Upper lobe of left lung (tissue), 6 donors: ENCODE data around the gene UVSSA. TPM values are rescaled to one million over a fixed set of nuclear protein-coding genes. Genes with fewer than 3 reads are reported as not detected.

ENCODE experiments used
- ATAC-seq, 2 donors: fragments of 200-7000 bp; cut with Tn5 transposase; one replicate each; pipeline ENCODE4 v1.9.1; 2022; ENCODE audit warnings: mild to moderate bottlenecking in 2 of 2, moderate library complexity in 2 of 2; ENCODE audit not compliant: low FRiP score in 2 of 2
- DNase-seq, 2 donors: peaks; one replicate each; pipeline ENCODE4 v3.0.0-alpha.2; 2019 to 2020
- H3K27ac ChIP-seq, 4 donors: fragments of 200-600 bp; sonication (generic); one replicate each; pipeline ENCODE4 v1.5.1; 2016 to 2019
- H3K27me3 ChIP-seq, 4 donors: fragments of 200-600 bp; sonication (generic); one replicate each; pipeline ENCODE4 v1.5.1; 2017 to 2019
- H3K36me3 ChIP-seq, 4 donors: fragments of 200-600 bp; sonication (generic); one replicate each; pipeline ENCODE4 v1.5.1; 2016 to 2019
- H3K4me1 ChIP-seq, 4 donors: fragments of 200-600 bp; sonication (generic); one replicate each; pipeline ENCODE4 v1.5.1; 2018 to 2019
- H3K4me3 ChIP-seq, 4 donors: fragments of 200-600 bp; sonication (generic); one replicate each; pipeline ENCODE4 v1.5.1; 2017 to 2019; ENCODE audit warnings: mild to moderate bottlenecking in 2 of 4, moderate library complexity in 1 of 4
- H3K9me3 ChIP-seq, 4 donors: fragments of 200-600 bp; sonication (generic); one replicate each; pipeline ENCODE4 v1.5.1; 2018 to 2019
- EP300 ChIP-seq, 4 donors: sonication (generic); formaldehyde crosslinking; IDR thresholded peaks; one replicate each; pipeline ENCODE4 v1.5.1; 2017; ENCODE audit warnings: antibody characterized with exemption in 4 of 4, control low read depth in 2 of 4
- POLR2A ChIP-seq, 4 donors: fragments of 450-650 bp; IDR thresholded peaks; one replicate each; pipeline ENCODE4 v1.5.1; 2016 to 2017; ENCODE audit warnings: antibody characterized with exemption in 4 of 4, mild to moderate bottlenecking in 2 of 4
- POLR2AphosphoS5 ChIP-seq, 2 donors: sonication (generic); formaldehyde crosslinking; IDR thresholded peaks; one replicate each; pipeline ENCODE4 v1.5.1; 2017; ENCODE audit warnings: antibody characterized with exemption in 2 of 2
- WGBS, 2 donors: methylation state at CpG; one replicate each; pipeline ENCODE4 v1.1.5; 2017 to 2018; 5-methylcytosine and 5-hydroxymethylcytosine counted together
- total RNA-seq, 6 donors: library from RNA; depleted of rRNA in 4 of 6; stranded (reverse); fragments of >200 nt in 4 of 6; gene quantifications; one replicate each; pipeline versions ENCODE4 v1.1.0 to v1.2.1, GENCODE V29; 2016 to 2021
- TF ChIP-seq, protein P1 (sequence below), 6 experiments: fragments of 450-650 bp in 4 of 6; fragments of 200-600 bp in 2 of 6; sonication (generic) in 2 of 6; IDR thresholded peaks; one replicate each; pipeline ENCODE4 v1.5.1; 2016 to 2019; ENCODE audit warnings: antibody characterized with exemption in 6 of 6
- donor health status: DM: no; HTN: no; CAD: no; lungs with moderate emphysema.
- donor health status: DM: no; HTN: yes; CAD: no; lungs with severe emphysema.

Gene UVSSA
- total RNA-seq, 6 donors from 2014 or later, result 15.2 to 138 (median 46.5) TPM

DNA sequence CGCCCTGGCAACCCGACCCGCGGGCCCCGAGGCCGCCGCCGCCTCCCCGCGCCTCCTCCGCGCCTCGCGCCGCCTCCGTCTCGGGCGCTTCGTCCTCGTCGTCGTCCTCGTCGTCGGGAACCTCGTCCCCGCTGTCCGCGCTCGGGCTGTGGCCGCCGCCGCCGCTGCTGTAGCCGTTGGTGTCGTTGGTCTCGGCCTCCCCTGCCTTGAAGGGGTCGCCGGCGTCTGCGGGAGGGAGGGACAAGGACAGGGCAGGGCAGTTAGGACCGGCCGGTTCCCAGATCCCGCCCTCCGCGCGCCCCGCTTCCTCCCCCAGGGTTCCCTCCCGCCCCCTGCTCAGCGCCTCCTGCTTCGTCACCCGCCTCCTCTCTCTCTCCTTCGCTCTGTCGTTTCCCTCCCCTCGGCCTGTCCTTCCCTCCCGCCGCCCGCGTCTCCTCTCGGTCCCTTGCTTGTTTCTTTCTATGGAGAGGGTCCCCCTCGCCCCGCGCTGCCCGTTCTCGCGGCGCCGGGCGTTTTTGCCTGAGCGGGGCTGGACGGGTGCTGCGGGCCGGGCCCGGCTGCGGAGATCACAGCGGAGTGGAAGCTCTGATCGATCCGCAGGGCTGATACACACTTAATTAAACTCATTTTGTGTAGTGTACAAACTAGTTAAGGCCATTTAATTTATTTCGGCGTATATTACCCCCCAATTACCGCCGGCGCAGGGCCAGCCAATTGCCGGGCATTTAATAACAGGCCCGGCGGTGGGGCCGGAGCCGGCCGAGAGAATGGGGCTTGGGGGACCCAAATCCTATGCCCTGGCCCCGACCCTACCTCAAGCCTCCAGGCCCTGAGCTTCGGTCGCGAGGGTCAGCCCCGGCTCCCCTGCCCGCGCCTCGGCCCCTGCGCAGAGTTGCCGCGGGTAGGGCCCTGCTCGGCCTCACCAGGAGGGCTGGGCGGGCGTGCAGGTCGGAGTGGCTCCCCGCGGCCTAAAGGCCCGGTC, 56.9 kb downstream of the UVSSA start:
- Histone ChIP-seq H3K27me3 (peaks cover 3 to 84% (median 49%) of the 10 kb centered on the region in 4 donors), H3K4me3 (peak overlapping the region in 2 of 4 donors; percentile 14 to 29), H3K36me3 (no peaks in the 10 kb centered on the region), H3K9me3 (no peaks in the 10 kb centered on the region), H3K4me1 (peaks cover 8 to 67% (median 26%) of the 10 kb centered on the region in 4 donors), H3K27ac (no peak overlapping the region)
- DNase-seq, result peak in 1 of 2 donors; percentile 78
- TF ChIP-seq, protein P1, sequence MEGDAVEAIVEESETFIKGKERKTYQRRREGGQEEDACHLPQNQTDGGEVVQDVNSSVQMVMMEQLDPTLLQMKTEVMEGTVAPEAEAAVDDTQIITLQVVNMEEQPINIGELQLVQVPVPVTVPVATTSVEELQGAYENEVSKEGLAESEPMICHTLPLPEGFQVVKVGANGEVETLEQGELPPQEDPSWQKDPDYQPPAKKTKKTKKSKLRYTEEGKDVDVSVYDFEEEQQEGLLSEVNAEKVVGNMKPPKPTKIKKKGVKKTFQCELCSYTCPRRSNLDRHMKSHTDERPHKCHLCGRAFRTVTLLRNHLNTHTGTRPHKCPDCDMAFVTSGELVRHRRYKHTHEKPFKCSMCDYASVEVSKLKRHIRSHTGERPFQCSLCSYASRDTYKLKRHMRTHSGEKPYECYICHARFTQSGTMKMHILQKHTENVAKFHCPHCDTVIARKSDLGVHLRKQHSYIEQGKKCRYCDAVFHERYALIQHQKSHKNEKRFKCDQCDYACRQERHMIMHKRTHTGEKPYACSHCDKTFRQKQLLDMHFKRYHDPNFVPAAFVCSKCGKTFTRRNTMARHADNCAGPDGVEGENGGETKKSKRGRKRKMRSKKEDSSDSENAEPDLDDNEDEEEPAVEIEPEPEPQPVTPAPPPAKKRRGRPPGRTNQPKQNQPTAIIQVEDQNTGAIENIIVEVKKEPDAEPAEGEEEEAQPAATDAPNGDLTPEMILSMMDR (IDR thresholded peaks at IDR 0.05), result no peak
- no peak for TF ChIP-seq POLR2AphosphoS5 (IDR thresholded peaks at IDR 0.05)
- TF ChIP-seq POLR2A (IDR thresholded peaks at IDR 0.05), result no peak
- no peak for TF ChIP-seq EP300 (IDR thresholded peaks at IDR 0.05)
- 4 to 5% methylated on average over 42 to 57 of the region's 107 CpGs for WGBS, 2 donors
- ATAC-seq, result no peak

GRCh38 chr4:1404573-1405253, 57.7 kb downstream of the UVSSA start:
- Histone ChIP-seq H3K4me1 (peaks cover 8 to 67% (median 26%) of the 10 kb centered on the region in 4 donors), H3K36me3 (no peaks in the 10 kb centered on the region), H3K9me3 (no peaks in the 10 kb centered on the region), H3K27ac (no peak overlapping the region), H3K4me3 (no peak overlapping the region), H3K27me3 (peaks cover 3 to 93% (median 53%) of the 10 kb centered on the region in 4 donors)
- ATAC-seq, result no peak
- DNase-seq, result peak in 1 of 2 donors; percentile 66
- TF ChIP-seq EP300 (IDR thresholded peaks at IDR 0.05) (no peak), POLR2A (IDR thresholded peaks at IDR 0.05) (no peak), POLR2AphosphoS5 (IDR thresholded peaks at IDR 0.05) (no peak)
- TF ChIP-seq, protein P1 (IDR thresholded peaks at IDR 0.05), result no peak
- 5% methylated on average over 16 to 42 of the region's 54 CpGs for WGBS, 2 donors

DNA sequence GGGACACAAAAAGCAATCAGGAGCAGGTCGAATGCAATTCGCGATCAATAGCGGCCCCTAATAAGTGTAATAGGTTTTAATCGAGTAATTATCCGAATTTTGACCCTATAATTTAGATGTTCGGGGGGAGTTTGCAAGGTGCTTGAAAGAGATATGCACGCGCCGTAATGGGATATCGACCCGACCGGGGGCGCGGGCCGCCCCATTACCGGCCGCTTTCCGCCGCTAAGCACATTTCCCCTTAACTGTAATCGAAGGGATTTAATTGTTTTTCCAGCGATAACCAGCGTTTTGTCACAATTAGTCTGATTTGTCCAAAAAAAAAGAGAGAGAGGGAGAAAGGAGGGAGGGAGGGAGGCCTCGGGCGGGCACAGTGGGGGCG, 58.2 kb downstream of the UVSSA start:
- H3K27ac ChIP-seq, result no peak overlapping the region
- H3K27me3 ChIP-seq, result peaks cover 3 to 97% (median 54%) of the 10 kb centered on the region in 4 donors
- no peaks in the 10 kb centered on the region for H3K36me3 ChIP-seq
- ATAC-seq (no peak), DNase-seq (peak in 1 of 2 donors; percentile 62)
- TF ChIP-seq, protein P1 (IDR thresholded peaks at IDR 0.05), result no peak
- no peak for TF ChIP-seq POLR2AphosphoS5 (IDR thresholded peaks at IDR 0.05)
- no peak for TF ChIP-seq EP300 (IDR thresholded peaks at IDR 0.05)
- H3K9me3 ChIP-seq, result no peaks in the 10 kb centered on the region
- no peak overlapping the region for H3K4me3 ChIP-seq
- H3K4me1 ChIP-seq, result peaks cover 8 to 67% (median 26%) of the 10 kb centered on the region in 4 donors
- 9 to 10% methylated on average over 23 to 26 of the region's 26 CpGs for WGBS, 2 donors

DNA sequence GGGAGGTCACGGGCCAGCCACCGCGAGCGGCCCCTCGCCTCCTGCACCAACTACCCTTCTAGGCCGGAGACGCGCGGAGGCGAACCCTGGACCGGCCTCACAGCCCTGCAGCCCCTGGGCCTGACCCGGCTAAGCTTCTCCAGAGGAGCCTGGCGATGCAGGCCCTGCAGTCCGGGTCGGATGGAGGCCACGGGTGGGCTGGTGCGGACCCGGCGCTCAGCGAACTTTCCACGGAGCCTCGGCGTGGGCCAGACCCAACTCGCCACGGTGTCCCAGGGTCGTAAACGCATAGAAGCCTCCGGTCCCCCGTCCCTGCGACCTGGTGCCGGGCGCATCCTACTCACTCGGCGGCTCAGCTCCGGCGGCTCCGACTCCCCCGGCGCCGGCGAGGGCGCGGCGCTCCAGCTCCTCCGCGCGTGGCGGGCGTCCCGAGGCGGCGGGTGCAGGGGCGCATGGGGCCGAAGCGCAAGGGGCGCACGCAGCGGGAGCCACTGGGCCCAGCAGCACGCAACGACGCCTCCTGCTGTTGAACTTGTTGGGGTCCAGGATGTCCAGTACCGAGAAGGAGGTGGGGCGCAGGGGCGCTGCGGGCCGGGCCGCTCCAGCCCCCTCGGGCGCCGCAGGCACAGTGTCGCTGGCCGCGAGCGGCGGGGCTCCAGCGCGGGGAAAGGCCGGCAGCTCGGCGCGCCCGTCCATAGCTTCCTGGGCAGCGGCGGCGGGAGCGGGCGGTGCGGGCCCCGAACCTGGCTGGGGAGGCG, 58.8 kb downstream of the UVSSA start:
- H3K27me3 ChIP-seq, result peaks cover 3 to 98% (median 53%) of the 10 kb centered on the region in 4 donors
- peak in 1 of 2 donors; percentile 62 for DNase-seq
- 4 to 11% methylated on average over 9 to 21 of the region's 90 CpGs for WGBS, 2 donors

More for the DNA sequence above, 58.8 kb downstream of the UVSSA start:
- TF ChIP-seq POLR2AphosphoS5 (IDR thresholded peaks at IDR 0.05) (no peak), EP300 (IDR thresholded peaks at IDR 0.05) (no peak), POLR2A (IDR thresholded peaks at IDR 0.05) (no peak)
- TF ChIP-seq, protein P1 (IDR thresholded peaks at IDR 0.05), result no peak
- Histone ChIP-seq H3K27ac (no peak overlapping the region), H3K36me3 (no peaks in the 10 kb centered on the region), H3K9me3 (no peaks in the 10 kb centered on the region), H3K4me1 (peaks cover 8 to 67% (median 26%) of the 10 kb centered on the region in 4 donors), H3K4me3 (no peak overlapping the region)
- no peak for ATAC-seq
